SK-N-MC (cell line): ENCODE data around the gene MIDN.

Experiments
- EZH2 ChIP-seq: fragments of 200-600 bp; sonication (generic); IDR thresholded peaks from one replicate; pipeline ENCODE4 v1.6.1; 2017; ENCODE audit warnings: antibody characterized with exemption
- POLR2AphosphoS5 ChIP-seq: IDR thresholded peaks from 2 replicates; pipeline ENCODE4 v1.6.1; 2012; ENCODE audit warnings: mild to moderate bottlenecking, low read depth, low read length, borderline replicate concordance

DNA sequence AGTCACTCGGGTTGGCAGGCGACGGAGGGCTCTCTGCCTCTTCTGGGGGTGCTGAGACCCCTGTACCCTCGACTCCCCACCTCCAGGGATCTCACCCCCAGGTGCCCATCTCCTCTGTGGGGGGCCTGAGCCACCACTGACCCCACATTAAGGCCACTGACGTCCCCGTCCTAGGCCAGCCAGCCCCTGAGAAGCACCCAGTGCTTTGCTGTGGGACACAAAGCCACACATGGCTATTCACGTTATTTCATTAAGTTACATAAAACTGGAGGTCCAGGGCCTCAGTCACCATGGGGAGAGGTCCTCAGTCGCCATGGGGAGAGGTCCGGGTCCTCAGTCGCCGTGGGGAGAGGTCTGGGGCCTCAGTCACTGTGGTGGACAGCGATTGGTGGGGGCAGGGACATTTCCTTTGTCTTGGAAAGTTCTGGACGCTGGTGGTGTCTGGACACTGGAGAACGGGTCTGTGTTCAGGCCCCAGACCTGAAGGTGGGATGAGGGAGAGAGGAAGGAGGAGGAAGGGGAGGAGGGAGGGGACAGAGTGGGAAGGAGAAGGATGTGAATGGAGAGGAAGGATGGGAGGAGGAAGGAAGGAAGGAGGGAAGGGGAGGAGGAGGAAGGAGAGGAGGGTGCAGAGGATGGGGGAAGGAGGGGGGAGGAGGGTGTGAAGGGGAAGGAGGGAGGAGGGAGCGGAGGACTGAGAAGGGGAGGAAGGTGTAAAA lies 33.3 kb downstream of the MIDN start:
- TF ChIP-seq EZH2, result no peak
- no peak for TF ChIP-seq POLR2AphosphoS5
